Astrocyte of the cerebellum (primary cell): Measurements from ENCODE around the gene OXSR1.

ENCODE experiments used
- DNase-seq: peaks from one replicate; pipeline ENCODE4 v3.0.0-alpha.2; 2011; ENCODE audit warnings: low read depth
- H3K4me3 ChIP-seq: 2 replicates; pipeline ENCODE4 v1.5.1; 2011; ENCODE audit warnings: mild to moderate bottlenecking, low read depth, low read length, moderate library complexity
- in situ Hi-C: cut with HindIII; loops from 2 replicates; pipeline ENCODE4 v1.10.0; 2017; ENCODE audit warnings: low sequenced_read_pairs
- TF ChIP-seq, protein P1 (sequence below): IDR thresholded peaks from 2 replicates; pipeline ENCODE4 v1.5.1; 2012; ENCODE audit warnings: low read length, low read depth, moderate library complexity, mild to moderate bottlenecking; ENCODE audit errors: missing control alignments

Gene OXSR1

GRCh38 chr3:38136393-38136776 lies 29.0 kb upstream of the OXSR1 start:
- TF ChIP-seq, protein P1, sequence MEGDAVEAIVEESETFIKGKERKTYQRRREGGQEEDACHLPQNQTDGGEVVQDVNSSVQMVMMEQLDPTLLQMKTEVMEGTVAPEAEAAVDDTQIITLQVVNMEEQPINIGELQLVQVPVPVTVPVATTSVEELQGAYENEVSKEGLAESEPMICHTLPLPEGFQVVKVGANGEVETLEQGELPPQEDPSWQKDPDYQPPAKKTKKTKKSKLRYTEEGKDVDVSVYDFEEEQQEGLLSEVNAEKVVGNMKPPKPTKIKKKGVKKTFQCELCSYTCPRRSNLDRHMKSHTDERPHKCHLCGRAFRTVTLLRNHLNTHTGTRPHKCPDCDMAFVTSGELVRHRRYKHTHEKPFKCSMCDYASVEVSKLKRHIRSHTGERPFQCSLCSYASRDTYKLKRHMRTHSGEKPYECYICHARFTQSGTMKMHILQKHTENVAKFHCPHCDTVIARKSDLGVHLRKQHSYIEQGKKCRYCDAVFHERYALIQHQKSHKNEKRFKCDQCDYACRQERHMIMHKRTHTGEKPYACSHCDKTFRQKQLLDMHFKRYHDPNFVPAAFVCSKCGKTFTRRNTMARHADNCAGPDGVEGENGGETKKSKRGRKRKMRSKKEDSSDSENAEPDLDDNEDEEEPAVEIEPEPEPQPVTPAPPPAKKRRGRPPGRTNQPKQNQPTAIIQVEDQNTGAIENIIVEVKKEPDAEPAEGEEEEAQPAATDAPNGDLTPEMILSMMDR: no peak
- no peak for DNase-seq
- peak overlapping the region; percentile 77 for H3K4me3 ChIP-seq
- in situ Hi-C loops: no loop called here

DNA sequence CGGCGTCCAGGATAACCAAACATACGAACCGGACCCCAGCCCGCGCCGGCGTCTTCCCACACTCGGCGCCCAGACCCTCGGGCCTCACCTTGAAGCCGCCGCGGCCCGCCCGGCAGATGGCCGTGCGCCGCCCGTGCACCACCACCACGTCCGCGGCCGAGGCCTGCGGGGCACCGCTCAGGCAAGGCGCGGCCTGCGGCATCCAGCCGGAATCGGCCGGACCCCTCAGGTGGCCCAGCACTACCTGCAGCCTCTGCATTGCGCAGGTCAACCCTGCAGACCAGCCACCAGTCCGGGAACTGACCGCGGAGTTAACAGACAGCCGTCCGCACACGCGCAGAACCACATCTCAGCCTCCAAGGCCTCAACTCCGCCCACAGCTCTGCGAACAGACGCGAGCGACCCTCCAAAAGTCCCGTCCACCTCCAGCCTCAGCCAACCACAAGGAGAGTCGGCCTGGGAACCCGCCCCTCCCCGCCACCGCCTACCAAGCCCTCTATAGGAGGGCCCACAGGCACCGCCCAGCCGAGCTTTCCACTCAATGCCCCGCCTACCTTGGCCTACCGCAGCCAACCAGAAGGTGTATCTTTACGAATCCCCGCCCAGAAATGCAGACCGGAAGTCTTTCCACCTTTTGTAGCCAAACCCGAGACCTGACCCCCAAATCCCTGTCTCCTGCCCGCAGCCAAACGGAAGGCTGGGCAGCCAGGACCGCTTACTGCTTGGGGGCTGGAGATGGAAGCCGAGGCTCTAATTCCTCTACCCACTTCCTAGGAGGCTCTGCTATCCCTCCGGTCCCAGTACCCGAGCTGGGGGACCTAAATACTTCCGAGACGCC lies 28.3 kb upstream of the OXSR1 start, which contains the start of gene ACAA1:
TSS of gene ACAA1 (minus strand) at position 351 of the 838 bp plus-strand sequence. CDS start at position 259, 92 bp downstream.
- TF ChIP-seq, protein P1: no peak
- H3K4me3 ChIP-seq: peak within 1 kb of the TSS; percentile 77
- in situ Hi-C loops: no loop called here
- peak; percentile 98 for DNase-seq

- no peak for DNase-seq
Measured at GRCh38 chr3:38137615-38138348, 27.6 kb upstream of the OXSR1 start.

GRCh38 chr3:38138349-38139190 lies 26.8 kb upstream of the OXSR1 start, which contains the start of gene MYD88:
TSS of gene MYD88 (plus strand) at chr3:38138661. CDS start at chr3:38138701, 40 bp downstream.
- in situ Hi-C loops: no loop called here
- no peak for DNase-seq
- H3K4me3 ChIP-seq: peak within 1 kb of the TSS; percentile 77
- TF ChIP-seq, protein P1: no peak

More at GRCh38 chr3:38137615-38138348, 27.6 kb upstream of the OXSR1 start:
- in situ Hi-C loops: no loop called here
- TF ChIP-seq, protein P1: peak; percentile 11
- peak overlapping the region; percentile 77 for H3K4me3 ChIP-seq

GRCh38 chr3:38139191-38139590 lies 26.1 kb upstream of the OXSR1 start:
- H3K4me3 ChIP-seq: peak overlapping the region; percentile 77
- DNase-seq: no peak
- TF ChIP-seq, protein P1: no peak
- in situ Hi-C loops: no loop called here

- in situ Hi-C loops: no loop called here
- TF ChIP-seq, protein P1: no peak
- DNase-seq: no peak
- H3K4me3 ChIP-seq: peak overlapping the region; percentile 77
Measured at GRCh38 chr3:38139652-38140051, 25.7 kb upstream of the OXSR1 start.
